Measurements from ENCODE around the gene CNTNAP5.

CNTNAP5 gene

GRCh38 chr2:124683536-124684428 is 658.7 kb downstream of the CNTNAP5 start:
- H3K4me3 ChIP-seq (replicated peaks; ENCODE audit: low read depth, low read length): no peak overlapping the region
- DNase-seq (ENCODE audit: extremely low read depth, low read depth): no peak
- no peak for TF ChIP-seq CTCF (IDR thresholded peaks at IDR 0.05; ENCODE audit: low read depth, low read length, missing control alignments)

GRCh38 chr2:124689348-124689747 is 664.3 kb downstream of the CNTNAP5 start:
- H3K4me3 ChIP-seq (replicated peaks; ENCODE audit: low read depth, low read length): no peak overlapping the region
- TF ChIP-seq CTCF (IDR thresholded peaks at IDR 0.05; ENCODE audit: low read depth, low read length, missing control alignments): no peak
- DNase-seq (ENCODE audit: extremely low read depth, low read depth): no peak

GRCh38 chr2:124692216-124692615 is 667.1 kb downstream of the CNTNAP5 start:
- DNase-seq (ENCODE audit: extremely low read depth, low read depth): no peak
- TF ChIP-seq CTCF (IDR thresholded peaks at IDR 0.05; ENCODE audit: low read depth, low read length, missing control alignments): no peak
- no peak overlapping the region for H3K4me3 ChIP-seq (replicated peaks; ENCODE audit: low read depth, low read length)

GRCh38 chr2:124692707-124693106 is 667.6 kb downstream of the CNTNAP5 start:
- H3K4me3 ChIP-seq (replicated peaks; ENCODE audit: low read depth, low read length): no peak overlapping the region
- DNase-seq (ENCODE audit: extremely low read depth, low read depth): no peak
- TF ChIP-seq CTCF (IDR thresholded peaks at IDR 0.05; ENCODE audit: low read depth, low read length, missing control alignments): no peak

- no peak overlapping the region for H3K4me3 ChIP-seq (replicated peaks; ENCODE audit: low read depth, low read length)
- no peak for DNase-seq (ENCODE audit: extremely low read depth, low read depth)
- no peak for TF ChIP-seq CTCF (IDR thresholded peaks at IDR 0.05; ENCODE audit: low read depth, low read length, missing control alignments)
These were observed 668.1 kb downstream of the CNTNAP5 start for GRCh38 chr2:124693156-124693555.

- no peak for DNase-seq (ENCODE audit: extremely low read depth, low read depth)
- TF ChIP-seq CTCF (IDR thresholded peaks at IDR 0.05; ENCODE audit: low read depth, low read length, missing control alignments): no peak
- H3K4me3 ChIP-seq (replicated peaks; ENCODE audit: low read depth, low read length): no peak overlapping the region
These were observed 674.0 kb downstream of the CNTNAP5 start for GRCh38 chr2:124698979-124699565.

All from HFF-Myc (cell line).